ENCODE data around the gene PPP6R2.
"Not testable (repeated sequence)": the region's sequence is repeated elsewhere in the genome, so short reads cannot be mapped to it uniquely, and the experiment has no call there.

The PPP6R2 gene

GRCh38 chr22:50348058-50348457, 4.9 kb downstream of the PPP6R2 start:
- no peak for DNase-seq

GRCh38 chr22:50356186-50356585, 13.1 kb downstream of the PPP6R2 start:
- DNase-seq, result no peak

GRCh38 chr22:50357222-50357621, 14.1 kb downstream of the PPP6R2 start:
- DNase-seq, result no peak

GRCh38 chr22:50357756-50358155, 14.6 kb downstream of the PPP6R2 start:
- DNase-seq, result no peak

- no peak for DNase-seq
Observed at GRCh38 chr22:50360578-50360977, 17.5 kb downstream of the PPP6R2 start.

- no peak for DNase-seq
Observed at GRCh38 chr22:50361222-50361621, 18.1 kb downstream of the PPP6R2 start.

GRCh38 chr22:50361688-50362087, 18.6 kb downstream of the PPP6R2 start:
- DNase-seq, result no peak

GRCh38 chr22:50363166-50363802, 20.2 kb downstream of the PPP6R2 start:
- no peak for DNase-seq

GRCh38 chr22:50363803-50364194, 20.7 kb downstream of the PPP6R2 start:
- DNase-seq, result not testable (repeated sequence)

GRCh38 chr22:50367778-50368500, 24.8 kb downstream of the PPP6R2 start:
- DNase-seq, result no peak

GRCh38 chr22:50371101-50371648, 28.0 kb downstream of the PPP6R2 start:
- DNase-seq, result no peak

- DNase-seq, result no peak
Observed at GRCh38 chr22:50376085-50376651, 33.0 kb downstream of the PPP6R2 start.

GRCh38 chr22:50381021-50381555, 38.0 kb downstream of the PPP6R2 start:
- DNase-seq, result not testable (repeated sequence)

- no peak for DNase-seq
Observed at GRCh38 chr22:50396751-50397370, 53.7 kb downstream of the PPP6R2 start.

- peak in 1 of 2 donors; percentile 10 for DNase-seq
Observed at GRCh38 chr22:50397371-50398060, 54.4 kb downstream of the PPP6R2 start.

- DNase-seq, result no peak
Observed at GRCh38 chr22:50398831-50399648, 55.9 kb downstream of the PPP6R2 start.

GRCh38 chr22:50399751-50400331, 56.7 kb downstream of the PPP6R2 start:
- DNase-seq, result peak; percentile 6 to 12

- DNase-seq, result no peak
Observed at GRCh38 chr22:50400406-50400805, 57.3 kb downstream of the PPP6R2 start.

- DNase-seq, result no peak
Observed at GRCh38 chr22:50400931-50401330, 57.8 kb downstream of the PPP6R2 start.

GRCh38 chr22:50401907-50402306, 58.8 kb downstream of the PPP6R2 start:
- DNase-seq, result no peak

GRCh38 chr22:50403701-50404101, 60.6 kb downstream of the PPP6R2 start:
- DNase-seq, result no peak

Measured in stimulated activated CD4-positive, alpha-beta T cell treated with anti-CD3 and anti-CD28 coated beads, Interleukin-2, amount 100 ng/mL, for 48 hours (primary cell).